IMR-90 (cell line): ENCODE measurements around the gene POFUT2. TPM values are rescaled to one million over a fixed set of nuclear protein-coding genes. Genes with fewer than 3 reads are reported as not detected.
A peak's percentile ranks its signal among the peaks of the same experiment; 100 is the strongest.

ENCODE experiments used
- ATAC-seq: fragments of 200-7000 bp; cut with Tn5 transposase; 2 replicates; pipeline ENCODE4 v1.9.1; 2020; ENCODE audit warnings: low read depth, mild to moderate bottlenecking, moderate library complexity
- BruUV-seq: library from RNA; stranded (reverse); fragments of 400-500 nt; replicated peaks from 2 replicates; lab custom pipeline; 2021; lab: Mats Ljungman, UMichigan
- CTCF ChIA-PET: fragments of 300-600 bp; formaldehyde crosslinking; extraction: SDS; loops from one replicate; lab custom pipeline; 2021; ENCODE audit warnings: antibody characterized with exemption; lab: Yijun Ruan, JAX
- POLR2A ChIA-PET: fragments of 300-600 bp; sonication (Branson Sonifier 250); formaldehyde crosslinking; loops from one replicate; lab custom pipeline; 2022; ENCODE audit warnings: antibody characterized with exemption; ENCODE audit not compliant: unreplicated experiment; lab: Charles Lee
- DNase-seq: peaks from one replicate; pipeline ENCODE4 v3.0.0; 2013
- H2AFZ ChIP-seq: replicated peaks from 2 replicates; pipeline ENCODE3; 2013; ENCODE audit warnings: low read length, mild to moderate bottlenecking; ENCODE audit not compliant: poor library complexity
- H2AK5ac ChIP-seq: 2 replicates; pipeline ENCODE4 v1.6.1; 2013; ENCODE audit warnings: low read depth, low read length, inconsistent platforms
- H2AK9ac ChIP-seq: replicated peaks from 2 replicates; pipeline ENCODE3; 2013; ENCODE audit warnings: mild to moderate bottlenecking, low read depth, low read length, moderate library complexity; ENCODE audit not compliant: poor library complexity
- H2BK120ac ChIP-seq: 2 replicates; pipeline ENCODE4 v1.6.1; 2013; ENCODE audit warnings: low read depth, low read length, inconsistent platforms
- H2BK15ac ChIP-seq: 3 replicates; pipeline ENCODE4 v1.6.1; 2013; ENCODE audit warnings: low read depth, low read length, inconsistent platforms
- H2BK20ac ChIP-seq: 2 replicates; pipeline ENCODE4 v1.6.1; 2013; ENCODE audit warnings: low read depth, mild to moderate bottlenecking, inconsistent platforms, low read length, moderate library complexity
- H2BK5ac ChIP-seq: 2 replicates; pipeline ENCODE4 v1.6.1; 2013; ENCODE audit warnings: mild to moderate bottlenecking, low read depth, low read length, inconsistent platforms; ENCODE audit not compliant: poor library complexity, severe bottlenecking
- H3K14ac ChIP-seq: replicated peaks from 2 replicates; pipeline ENCODE4 v1.6.1; 2013; ENCODE audit warnings: low read depth, low read length, inconsistent platforms
- H3K18ac ChIP-seq: 2 replicates; pipeline ENCODE4 v1.6.1; 2013; ENCODE audit warnings: low read depth, low read length, control low read depth
- H3K23ac ChIP-seq: 2 replicates; pipeline ENCODE4 v1.6.1; 2013; ENCODE audit warnings: low read depth, low read length, inconsistent platforms
- H3K27ac ChIP-seq: 2 replicates; pipeline ENCODE4 v1.5.1; 2013; ENCODE audit warnings: mild to moderate bottlenecking, control low read depth, low read length; ENCODE audit not compliant: insufficient read depth
- H3K27me3 ChIP-seq: 2 replicates; pipeline ENCODE4 v1.6.1; 2013; ENCODE audit warnings: low read length; ENCODE audit not compliant: control insufficient read depth, insufficient read depth
- H3K36me3 ChIP-seq: 2 replicates; pipeline ENCODE4 v1.6.1; 2013; ENCODE audit warnings: low read length, mixed read lengths; ENCODE audit not compliant: control insufficient read depth, insufficient read depth
- H3K4ac ChIP-seq: 2 replicates; pipeline ENCODE4 v1.6.1; 2013; ENCODE audit warnings: low read depth, low read length, inconsistent platforms
- H3K4me1 ChIP-seq: 2 replicates; pipeline ENCODE4 v1.6.1; 2013; ENCODE audit warnings: low read length, mixed read lengths; ENCODE audit not compliant: control insufficient read depth, insufficient read depth
- H3K4me2 ChIP-seq: 2 replicates; pipeline ENCODE4 v1.6.1; 2013; ENCODE audit warnings: low read depth, mild to moderate bottlenecking, control low read depth, low read length, moderate library complexity
- H3K4me3 ChIP-seq: 2 replicates; pipeline ENCODE4 v1.5.1; 2013; ENCODE audit warnings: low read depth, mild to moderate bottlenecking, control low read depth, low read length, moderate library complexity; ENCODE audit not compliant: insufficient read depth
- H3K56ac ChIP-seq: 2 replicates; pipeline ENCODE4 v1.6.1; 2013; ENCODE audit warnings: low read length, inconsistent platforms; ENCODE audit not compliant: insufficient read depth; ENCODE audit errors: extremely low read depth
- H3K79me1 ChIP-seq, 2 experiments: 2 replicates each; pipeline ENCODE4 v1.6.1; 2013; ENCODE audit warnings: low read length in 2 of 2, inconsistent platforms in 1 of 2, low read depth in 1 of 2
- H3K9ac ChIP-seq: 2 replicates; pipeline ENCODE4 v1.6.1; 2013; ENCODE audit warnings: low read depth, low read length, control low read depth
- H3K9me1 ChIP-seq: 2 replicates; pipeline ENCODE4 v1.6.1; 2013; ENCODE audit warnings: low read length, inconsistent platforms; ENCODE audit not compliant: insufficient read depth
- H3K9me3 ChIP-seq: 2 replicates; pipeline ENCODE4 v1.6.1; 2013; ENCODE audit warnings: low read length; ENCODE audit not compliant: control insufficient read depth, insufficient read depth
- H4K20me1 ChIP-seq: 2 replicates; pipeline ENCODE4 v1.6.1; 2013; ENCODE audit warnings: low read length, inconsistent platforms; ENCODE audit not compliant: insufficient read depth
- H4K5ac ChIP-seq: 2 replicates; pipeline ENCODE4 v1.6.1; 2013; ENCODE audit warnings: mild to moderate bottlenecking, low read depth, low read length, control low read depth
- H4K8ac ChIP-seq, 2 experiments: 2 replicates each; pipeline ENCODE4 v1.6.1; 2013; ENCODE audit warnings: low read depth in 2 of 2, low read length in 2 of 2, control low read depth in 1 of 2, inconsistent platforms in 1 of 2
- H4K91ac ChIP-seq: 2 replicates; pipeline ENCODE4 v1.6.1; 2013; ENCODE audit warnings: low read depth, low read length, inconsistent platforms; ENCODE audit not compliant: insufficient read depth
- BHLHE40 ChIP-seq: fragments of 150-350 bp; IDR thresholded peaks from 2 replicates; pipeline ENCODE4 v1.6.1; 2016; ENCODE audit warnings: mild to moderate bottlenecking, low read depth, low read length
- CEBPB ChIP-seq: IDR thresholded peaks from 2 replicates; pipeline ENCODE4 v1.6.1; 2012; ENCODE audit warnings: low read depth, low read length, improper control_type of control experiment
- ELK1 ChIP-seq: fragments of 150-350 bp; IDR thresholded peaks from 2 replicates; pipeline ENCODE4 v1.6.1; 2016; ENCODE audit warnings: low read depth, mild to moderate bottlenecking, low read length, moderate library complexity, borderline replicate concordance
- MAZ ChIP-seq: IDR thresholded peaks from 2 replicates; pipeline ENCODE4 v1.6.1; 2012; ENCODE audit warnings: low read depth, mild to moderate bottlenecking, low read length, improper control_type of control experiment, moderate library complexity, borderline replicate concordance
- MXI1 ChIP-seq: IDR thresholded peaks from 2 replicates; pipeline ENCODE4 v1.6.1; 2012; ENCODE audit warnings: low read depth, mild to moderate bottlenecking, low read length, moderate library complexity, borderline replicate concordance
- NFE2L2 ChIP-seq: fragments of 150-350 bp; IDR thresholded peaks from 2 replicates; pipeline ENCODE4 v1.6.1; 2016; ENCODE audit warnings: low read depth, mild to moderate bottlenecking, low read length
- RFX5 ChIP-seq: IDR thresholded peaks from 2 replicates; pipeline ENCODE4 v1.8.0; 2012; ENCODE audit warnings: low read depth, mild to moderate bottlenecking, low read length, moderate library complexity
- WGBS, 2 experiments: methylation state at CpG; one replicate each; pipeline versions ENCODE4 v1.1.5 to v1.1.7; 2013; ENCODE audit warnings: missing lambda C conversion rate in 2 of 2; ENCODE audit not compliant: insufficient read length in 1 of 2; ENCODE audit errors: extremely low coverage in 2 of 2; 5-methylcytosine and 5-hydroxymethylcytosine counted together
- dilution Hi-C: fragments of 300-500 bp; cut with HindIII; formaldehyde crosslinking; loops from one replicate; pipeline ENCODE4 v1.14.3; 2018; ENCODE audit warnings: low sequenced_read_pairs; ENCODE audit not compliant: unreplicated experiment
- in situ Hi-C: fragments of 300-500 bp; cut with MboI; formaldehyde crosslinking; loops from 3 replicates; pipeline ENCODE4 v1.14.3; 2019; ENCODE audit warnings: low sequenced_read_pairs, inconsistent platforms, mixed read lengths
- intact Hi-C: fragments of 100-400 bp; cut with micrococcal nuclease; formaldehyde crosslinking; loops from 2 replicates; pipeline ENCODE4 v1.10.0; 2022
- polyA plus RNA-seq, 3 experiments: library from polyadenylated mRNA; depleted of rRNA; stranded (reverse); fragments of >200 nt; gene quantifications; 2 replicates each; pipeline ENCODE4 v1.2.3, GENCODE V29; 2012; ENCODE audit warnings: low replicate concordance in 1 of 3
- total RNA-seq: library from RNA; depleted of rRNA; stranded (reverse); fragments of >200 nt; gene quantifications from 2 replicates; pipeline ENCODE4 v1.2.3, GENCODE V29; 2012

POFUT2 gene
- total and polyA plus RNA-seq, 2 of the 4 experiments (the other 2 are of a cell fraction): 18.8 to 59.3 TPM

- Histone ChIP-seq H3K27ac (no peak overlapping the region), H3K27me3 (no peaks in the 10 kb centered on the region), H3K9me1 (peaks cover 19% of the 10 kb centered on the region), H3K9ac (no peak overlapping the region), H2AFZ (peak overlapping the region; percentile 52), H3K4me3 (no peak overlapping the region), H4K8ac (peak overlapping the region in 1 of 2 experiments; percentile 9; a peak in 1 of 4 replicates), H3K4me1 (peaks cover 50% of the 10 kb centered on the region), H3K79me1 (peaks cover 0 to 10% of the 10 kb centered on the region in 2 experiments; a peak in 2 of 4 replicates), H2BK5ac (no peak overlapping the region), H3K23ac (no peak overlapping the region), H2BK15ac (peak overlapping the region; percentile 48; the same call in 1 of the 3 replicates), H3K56ac (no peak overlapping the region), H4K91ac (peak overlapping the region; percentile 71; the same call in 1 of the 2 replicates), H2BK120ac (peak overlapping the region; percentile 62; the same call in 1 of the 2 replicates), H3K14ac (no peak overlapping the region), H3K4ac (peak overlapping the region; percentile 6), H3K4me2 (no peak overlapping the region), H4K5ac (no peak overlapping the region), H2AK9ac (no peak overlapping the region), H3K9me3 (no peaks in the 10 kb centered on the region), H2AK5ac (peak overlapping the region; percentile 47), H3K36me3 (no peaks in the 10 kb centered on the region), H3K18ac (no peak overlapping the region), H2BK20ac (0 out of 2 replicates have a peak overlapping the region, but pooled peaks have one; percentile 25), H4K20me1 (no peaks in the 10 kb centered on the region; the same call in 1 of the 2 replicates)
- BruUV-seq: no TSS peak
- dilution Hi-C loops: no loop called here
- ATAC-seq (no peak), DNase-seq (no peak)
- intact Hi-C loops: no loop called here
- no peak for TF ChIP-seq RFX5
- no peak for TF ChIP-seq MXI1
- TF ChIP-seq CEBPB: no peak
- no peak for TF ChIP-seq NFE2L2
- TF ChIP-seq BHLHE40: no peak
- no peak for TF ChIP-seq ELK1
- no peak for TF ChIP-seq MAZ
- 80% methylated on average over 1 of the region's 24 CpGs; no CpG with 5 or more reads in 1 of the 2 experiments for WGBS, 2 experiments
- in situ Hi-C loops: loop anchor here (10.0 kb wide), 1 partner anchor 62 kb away; no protein-coding TSS in a partner anchor
- POLR2A ChIA-PET: no interaction called here
- CTCF ChIA-PET: no interaction called here
Measured at GRCh38 chr21:45322231-45322959, 34.7 kb upstream of the POFUT2 start.
